Ishikawa (cell line): ENCODE measurements around the gene ATP5F1D.
A peak's percentile ranks its signal among the peaks of the same experiment; 100 is the strongest.

Experiments used
- CEBPB ChIP-seq: IDR thresholded peaks from 2 replicates; pipeline ENCODE4 v1.6.1; 2012
- CREB1 ChIP-seq: IDR thresholded peaks from 2 replicates; pipeline ENCODE4 v1.6.1; 2012; ENCODE audit warnings: low read depth
- EGR1 ChIP-seq: IDR thresholded peaks from 2 replicates; pipeline ENCODE4 v1.6.1; 2012
- EP300 ChIP-seq: IDR thresholded peaks from 2 replicates; pipeline ENCODE4 v1.6.1; 2012; ENCODE audit warnings: borderline replicate concordance
- FOXM1 ChIP-seq: IDR thresholded peaks from 2 replicates; pipeline ENCODE4 v1.6.1; 2012; ENCODE audit warnings: low read depth, borderline replicate concordance
- MAX ChIP-seq: IDR thresholded peaks from 2 replicates; pipeline ENCODE4 v1.6.1; 2012
- NFIC ChIP-seq: IDR thresholded peaks from 2 replicates; pipeline ENCODE4 v1.6.1; 2012
- RAD21 ChIP-seq: IDR thresholded peaks from 2 replicates; pipeline ENCODE4 v1.6.1; 2012; ENCODE audit warnings: low read depth
- REST ChIP-seq: IDR thresholded peaks from 2 replicates; pipeline ENCODE4 v1.6.1; 2012; ENCODE audit warnings: low read depth, mild to moderate bottlenecking
- TAF1 ChIP-seq: IDR thresholded peaks from 2 replicates; pipeline ENCODE4 v1.6.1; 2012; ENCODE audit warnings: low read depth, mild to moderate bottlenecking
- TCF12 ChIP-seq: IDR thresholded peaks from 2 replicates; pipeline ENCODE4 v1.6.1; 2012; ENCODE audit warnings: low read depth
- TEAD4 ChIP-seq: IDR thresholded peaks from 2 replicates; pipeline ENCODE4 v1.6.1; 2012
- USF1 ChIP-seq: IDR thresholded peaks from 2 replicates; pipeline ENCODE4 v1.6.1; 2012
- YY1 ChIP-seq: IDR thresholded peaks from 2 replicates; pipeline ENCODE4 v1.6.1; 2012; ENCODE audit warnings: low read depth
- ZBTB7A ChIP-seq: IDR thresholded peaks from 2 replicates; pipeline ENCODE4 v1.6.1; 2012; ENCODE audit warnings: low read depth

The ATP5F1D gene

GRCh38 chr19:1259876-1260748, 18.6 kb downstream of the ATP5F1D start:
- TF ChIP-seq EP300, result no peak
- TF ChIP-seq USF1, result no peak
- no peak for TF ChIP-seq TCF12
- no peak for TF ChIP-seq REST
- TF ChIP-seq MAX, result no peak
- 0 out of 2 replicates have a peak, but pooled peaks have one; percentile 5 for TF ChIP-seq CEBPB
- TF ChIP-seq TEAD4, result no peak
- 0 out of 2 replicates have a peak, but pooled peaks have one; percentile 79 for TF ChIP-seq ZBTB7A
- peak; percentile 68 for TF ChIP-seq EGR1
- no peak for TF ChIP-seq TAF1

GRCh38 chr19:1260749-1261537, 19.4 kb downstream of the ATP5F1D start:
- TF ChIP-seq REST, result no peak
- peak; percentile 11; the same call in 1 of the 2 replicates for TF ChIP-seq TCF12
- TF ChIP-seq MAX, result peak; percentile 45; the same call in 1 of the 2 replicates
- peak; percentile 72 for TF ChIP-seq ZBTB7A
- TF ChIP-seq RAD21, result no peak
- TF ChIP-seq YY1, result 0 out of 2 replicates have a peak, but pooled peaks have one; percentile 12
- TF ChIP-seq EP300, result 0 out of 2 replicates have a peak, but pooled peaks have one; percentile 30
- peak; percentile 52 for TF ChIP-seq NFIC
- no peak for TF ChIP-seq CEBPB
- peak; percentile 70 for TF ChIP-seq CREB1
- peak; percentile 63 for TF ChIP-seq TAF1

- TF ChIP-seq MAX (no peak), ZBTB7A (no peak), NFIC (no peak; the same call in 1 of the 2 replicates), TCF12 (no peak), CEBPB (no peak), TEAD4 (no peak), RAD21 (no peak), YY1 (no peak; the same call in 1 of the 2 replicates), EP300 (no peak), REST (no peak), TAF1 (no peak), USF1 (no peak), FOXM1 (no peak), EGR1 (no peak), CREB1 (no peak)
Observed at GRCh38 chr19:1261538-1261797, 19.9 kb downstream of the ATP5F1D start.
